ENCODE results near the gene ASRGL1. TPM values are rescaled to one million over a fixed set of nuclear protein-coding genes. Genes with fewer than 3 reads are reported as not detected.

ASRGL1 gene
- polyA plus RNA-seq, 1 of the 3 experiments (the other 2 are of a cell fraction) = 4.3 TPM

DNA sequence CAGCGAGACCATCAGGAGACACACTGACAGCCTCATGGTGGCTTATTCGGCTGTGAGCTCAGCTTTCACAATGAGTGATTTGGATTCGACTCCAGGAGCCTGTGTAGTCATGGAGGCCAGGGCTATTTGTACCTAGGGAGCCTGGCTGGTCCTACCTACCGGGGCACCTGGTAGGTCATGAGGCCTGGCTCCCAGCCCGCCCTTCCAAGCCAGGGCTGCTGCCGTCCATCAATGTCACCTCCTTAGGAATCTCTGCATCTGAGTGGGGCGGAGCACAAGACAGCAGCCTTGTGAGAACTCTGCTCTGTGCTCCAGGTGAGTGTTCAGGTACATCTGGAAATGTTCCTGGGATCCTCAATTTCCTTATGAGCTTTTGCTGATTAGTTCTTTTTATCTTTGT, 38.3 kb upstream of the ASRGL1 start, which contains the start of gene SCGB1D4 (continued):
- TF ChIP-seq, protein P1, sequence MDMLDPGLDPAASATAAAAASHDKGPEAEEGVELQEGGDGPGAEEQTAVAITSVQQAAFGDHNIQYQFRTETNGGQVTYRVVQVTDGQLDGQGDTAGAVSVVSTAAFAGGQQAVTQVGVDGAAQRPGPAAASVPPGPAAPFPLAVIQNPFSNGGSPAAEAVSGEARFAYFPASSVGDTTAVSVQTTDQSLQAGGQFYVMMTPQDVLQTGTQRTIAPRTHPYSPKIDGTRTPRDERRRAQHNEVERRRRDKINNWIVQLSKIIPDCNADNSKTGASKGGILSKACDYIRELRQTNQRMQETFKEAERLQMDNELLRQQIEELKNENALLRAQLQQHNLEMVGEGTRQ (IDR thresholded peaks at IDR 0.05; ENCODE audit: borderline replicate concordance, low read depth, low read length) = no peak
- TF ChIP-seq TCF12 (IDR thresholded peaks at IDR 0.05) = no peak

DNA sequence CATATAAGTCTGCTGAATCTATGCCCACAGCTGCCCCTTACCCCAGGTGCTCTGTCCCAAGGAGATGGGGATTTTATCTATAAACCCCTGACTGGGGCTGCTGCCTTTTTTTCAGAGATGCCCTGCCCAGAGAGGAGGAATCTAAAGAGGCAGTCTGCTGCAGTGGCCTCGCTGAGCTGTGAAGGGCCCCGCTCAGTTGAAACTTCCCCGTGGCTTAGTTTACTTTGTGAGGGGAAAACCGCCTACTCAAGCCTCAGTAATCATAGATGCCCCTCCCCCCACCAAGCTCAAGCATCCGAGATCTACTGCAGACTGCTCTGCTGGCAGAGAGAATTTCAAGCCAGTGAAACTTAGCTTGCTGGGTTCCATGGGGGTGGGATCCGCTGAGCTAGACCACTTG, 31.0 kb upstream of the ASRGL1 start:
- no peak for DNase-seq
- TF ChIP-seq FOSL2 (IDR thresholded peaks at IDR 0.05; ENCODE audit: borderline replicate concordance, low read depth) = no peak
- TF ChIP-seq EP300 (IDR thresholded peaks at IDR 0.05; ENCODE audit: borderline replicate concordance in 1 of 2, low read depth in 1 of 2, low read length in 1 of 2) = no peak
- H2AFZ ChIP-seq (ENCODE audit: low read depth) = no peak overlapping the region
- H3K27me3 ChIP-seq (ENCODE audit: insufficient read depth) = peaks cover 5% of the 10 kb centered on the region; the same call in 1 of the 2 replicates
- H3K9ac ChIP-seq = no peak overlapping the region
- ChIA-PET POLR2A (no interaction called here), CTCF (interaction anchor here (0.5 kb wide), 1 partner anchor 314 kb away, joined by 3 read pairs; no protein-coding TSS in a partner anchor)
- H3K9me2 ChIP-seq = no peaks in the 10 kb centered on the region
- H3K27ac ChIP-seq (ENCODE audit: low read depth in 2 of 2, low read length in 1 of 2) = no peak overlapping the region
- H3K79me2 ChIP-seq (ENCODE audit: insufficient read depth) = no peaks in the 10 kb centered on the region
- 30% methylated on average over 4 of the region's 6 CpGs for WGBS (ENCODE audit: low lambda C conversion rate)
- H3F3A ChIP-seq (replicated peaks; ENCODE audit: insufficient read depth) = no peaks in the 10 kb centered on the region
- no peak overlapping the region for H3K4me3 ChIP-seq (ENCODE audit: low read depth in 2 of 2, low read length in 1 of 2)
- H3K9me3 ChIP-seq = no peaks in the 10 kb centered on the region
- H3K4me1 ChIP-seq (ENCODE audit: control insufficient read depth in 1 of 2, insufficient read depth in 2 of 2, low read depth in 1 of 2, low read length in 1 of 2) = no peaks in the 10 kb centered on the region
- no peaks in the 10 kb centered on the region for H3K36me3 ChIP-seq (replicated peaks in 1 of 2; ENCODE audit: control insufficient read depth in 1 of 2, insufficient read depth in 2 of 2, low read length in 1 of 2)
- no peaks in the 10 kb centered on the region for H4K20me1 ChIP-seq (ENCODE audit: insufficient read depth)
- no peak overlapping the region for H3K4me2 ChIP-seq

DNA sequence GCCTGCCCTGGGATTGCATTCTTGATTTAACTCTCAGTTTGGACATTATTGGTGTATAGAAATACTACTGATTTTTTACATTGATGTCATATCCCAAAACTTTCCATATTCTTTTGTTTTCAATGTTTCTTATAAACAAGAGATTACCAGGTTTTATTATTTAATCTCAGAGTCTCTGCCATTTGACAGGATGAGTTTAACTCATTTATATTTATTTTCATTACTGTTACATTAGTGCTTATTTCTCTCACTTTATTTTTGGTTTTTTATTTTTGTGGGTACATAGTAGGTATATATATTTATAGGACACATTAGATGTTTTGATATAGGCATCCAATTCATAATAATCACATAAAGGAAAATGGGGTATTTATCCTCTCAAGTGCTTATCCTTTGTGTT, 29.3 kb upstream of the ASRGL1 start:
- H3K27me3 ChIP-seq (ENCODE audit: insufficient read depth) = peaks cover 19% of the 10 kb centered on the region
- H3K4me2 ChIP-seq = no peak overlapping the region
- POLR2A ChIA-PET = no interaction called here

More for the DNA sequence above, 29.3 kb upstream of the ASRGL1 start:
- Histone ChIP-seq H3K27ac (ENCODE audit: low read depth in 2 of 2, low read length in 1 of 2) (no peak overlapping the region), H2AFZ (ENCODE audit: low read depth) (no peak overlapping the region), H3K36me3 (replicated peaks in 1 of 2; ENCODE audit: control insufficient read depth in 1 of 2, insufficient read depth in 2 of 2, low read length in 1 of 2) (no peaks in the 10 kb centered on the region), H3K9me3 (no peaks in the 10 kb centered on the region), H3K79me2 (ENCODE audit: insufficient read depth) (no peaks in the 10 kb centered on the region), H3K9ac (no peak overlapping the region), H4K20me1 (ENCODE audit: insufficient read depth) (no peaks in the 10 kb centered on the region), H3K9me2 (no peaks in the 10 kb centered on the region), H3K4me1 (ENCODE audit: control insufficient read depth in 1 of 2, insufficient read depth in 2 of 2, low read depth in 1 of 2, low read length in 1 of 2) (no peaks in the 10 kb centered on the region), H3F3A (replicated peaks; ENCODE audit: insufficient read depth) (no peaks in the 10 kb centered on the region), H3K4me3 (ENCODE audit: low read depth in 2 of 2, low read length in 1 of 2) (no peak overlapping the region)
- no peak for DNase-seq
- CTCF ChIA-PET = no interaction called here
- TF ChIP-seq, protein P2, sequence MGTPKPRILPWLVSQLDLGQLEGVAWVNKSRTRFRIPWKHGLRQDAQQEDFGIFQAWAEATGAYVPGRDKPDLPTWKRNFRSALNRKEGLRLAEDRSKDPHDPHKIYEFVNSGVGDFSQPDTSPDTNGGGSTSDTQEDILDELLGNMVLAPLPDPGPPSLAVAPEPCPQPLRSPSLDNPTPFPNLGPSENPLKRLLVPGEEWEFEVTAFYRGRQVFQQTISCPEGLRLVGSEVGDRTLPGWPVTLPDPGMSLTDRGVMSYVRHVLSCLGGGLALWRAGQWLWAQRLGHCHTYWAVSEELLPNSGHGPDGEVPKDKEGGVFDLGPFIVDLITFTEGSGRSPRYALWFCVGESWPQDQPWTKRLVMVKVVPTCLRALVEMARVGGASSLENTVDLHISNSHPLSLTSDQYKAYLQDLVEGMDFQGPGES (IDR thresholded peaks at IDR 0.05; ENCODE audit: low read depth, low read length) = no peak
- TF ChIP-seq TCF12 (IDR thresholded peaks at IDR 0.05) = no peak
- TF ChIP-seq, protein P3, sequence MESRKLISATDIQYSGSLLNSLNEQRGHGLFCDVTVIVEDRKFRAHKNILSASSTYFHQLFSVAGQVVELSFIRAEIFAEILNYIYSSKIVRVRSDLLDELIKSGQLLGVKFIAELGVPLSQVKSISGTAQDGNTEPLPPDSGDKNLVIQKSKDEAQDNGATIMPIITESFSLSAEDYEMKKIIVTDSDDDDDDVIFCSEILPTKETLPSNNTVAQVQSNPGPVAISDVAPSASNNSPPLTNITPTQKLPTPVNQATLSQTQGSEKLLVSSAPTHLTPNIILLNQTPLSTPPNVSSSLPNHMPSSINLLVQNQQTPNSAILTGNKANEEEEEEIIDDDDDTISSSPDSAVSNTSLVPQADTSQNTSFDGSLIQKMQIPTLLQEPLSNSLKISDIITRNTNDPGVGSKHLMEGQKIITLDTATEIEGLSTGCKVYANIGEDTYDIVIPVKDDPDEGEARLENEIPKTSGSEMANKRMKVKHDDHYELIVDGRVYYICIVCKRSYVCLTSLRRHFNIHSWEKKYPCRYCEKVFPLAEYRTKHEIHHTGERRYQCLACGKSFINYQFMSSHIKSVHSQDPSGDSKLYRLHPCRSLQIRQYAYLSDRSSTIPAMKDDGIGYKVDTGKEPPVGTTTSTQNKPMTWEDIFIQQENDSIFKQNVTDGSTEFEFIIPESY (IDR thresholded peaks at IDR 0.05; ENCODE audit: borderline replicate concordance, low read depth) = no peak
- TF ChIP-seq RCOR1 (IDR thresholded peaks at IDR 0.05; ENCODE audit: low read length) = no peak
- TF ChIP-seq RXRA (IDR thresholded peaks at IDR 0.05; ENCODE audit: borderline replicate concordance, low read depth) = no peak
- TF ChIP-seq JUND (IDR thresholded peaks at IDR 0.05) = no peak
- no peak for TF ChIP-seq EP300 (IDR thresholded peaks at IDR 0.05; ENCODE audit: borderline replicate concordance in 1 of 2, low read depth in 1 of 2, low read length in 1 of 2)
- TF ChIP-seq NFIC (IDR thresholded peaks at IDR 0.05; ENCODE audit: borderline replicate concordance) = no peak
- no peak for TF ChIP-seq MXI1 (IDR thresholded peaks at IDR 0.05; ENCODE audit: low read depth, low read length)
- no peak for TF ChIP-seq GABPA (IDR thresholded peaks at IDR 0.05; ENCODE audit: low read depth)
- no peak for TF ChIP-seq NRF1 (IDR thresholded peaks at IDR 0.05; ENCODE audit: low read depth, low read length)
